Kidney epithelial cell (primary cell): ENCODE results near the gene SNAP25. TPM values are rescaled to one million over a fixed set of nuclear protein-coding genes. Genes with fewer than 3 reads are reported as not detected.

Experiments
- DNase-seq: peaks from one replicate; pipeline ENCODE4 v3.0.0-alpha.2; 2010; ENCODE audit warnings: low read depth
- H3K27me3 ChIP-seq: 2 replicates; pipeline ENCODE4 v1.6.0; 2011; ENCODE audit warnings: low read length; ENCODE audit not compliant: control insufficient read depth, insufficient read depth
- H3K36me3 ChIP-seq: 2 replicates; pipeline ENCODE4 v1.5.1; 2011; ENCODE audit warnings: low read length; ENCODE audit not compliant: control insufficient read depth, insufficient read depth
- H3K4me3 ChIP-seq: 2 replicates; pipeline ENCODE4 v1.5.1; 2011; ENCODE audit warnings: low read depth, mild to moderate bottlenecking, control low read depth, low read length
- total RNA-seq: library from RNA; depleted of rRNA; stranded (reverse); fragments of >200 nt; gene quantifications from 2 replicates; pipeline ENCODE4 v1.2.3, GENCODE V29; 2015
- TF ChIP-seq, protein P1 (sequence below): IDR thresholded peaks from 2 replicates; pipeline ENCODE4 v1.5.1; 2011; ENCODE audit warnings: mild to moderate bottlenecking, moderate library complexity, low read length, control low read depth, inconsistent platforms; ENCODE audit not compliant: insufficient read depth, poor library complexity, severe bottlenecking

SNAP25 gene
- total RNA-seq, 1 donor from 2014 or later: 1.0 TPM

DNA sequence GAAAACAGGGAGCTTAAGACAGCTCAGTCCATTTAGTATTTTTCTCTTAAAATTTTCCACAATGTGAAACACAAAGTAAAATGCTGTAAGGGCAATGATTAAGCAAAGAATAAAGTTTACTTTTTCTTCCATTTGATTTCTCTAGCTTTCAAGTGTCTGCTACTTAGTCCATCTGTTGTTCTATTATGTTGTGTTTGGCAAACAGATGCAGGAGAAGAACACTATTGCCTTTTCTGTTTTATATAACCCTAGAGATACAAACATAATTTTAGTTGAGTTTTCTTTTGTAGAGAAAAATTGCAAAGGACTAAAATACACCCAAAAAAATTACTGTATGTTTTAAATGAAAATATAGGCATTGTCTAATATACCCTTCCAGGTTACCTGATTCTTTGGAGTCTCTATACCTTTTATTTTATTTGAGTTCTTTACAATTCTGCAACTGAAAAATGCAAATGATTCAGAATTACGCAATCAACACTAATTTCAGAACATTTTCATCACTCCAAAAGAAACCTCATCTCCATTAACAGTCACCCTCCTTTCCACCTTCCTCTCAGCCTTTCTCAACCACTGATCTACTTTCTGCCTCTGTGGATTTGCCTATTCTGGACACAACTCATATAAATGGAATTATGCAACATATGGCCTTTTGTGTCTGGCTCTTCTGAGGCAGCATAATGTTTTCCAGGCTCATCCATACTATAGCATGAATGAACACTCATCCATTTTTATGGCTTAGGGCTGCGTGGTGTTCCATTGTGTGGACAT, 118.5 kb downstream of the SNAP25 start:
- no peak for DNase-seq
- H3K4me3 ChIP-seq: no peak overlapping the region
- no peaks in the 10 kb centered on the region for H3K36me3 ChIP-seq
- TF ChIP-seq, protein P1, sequence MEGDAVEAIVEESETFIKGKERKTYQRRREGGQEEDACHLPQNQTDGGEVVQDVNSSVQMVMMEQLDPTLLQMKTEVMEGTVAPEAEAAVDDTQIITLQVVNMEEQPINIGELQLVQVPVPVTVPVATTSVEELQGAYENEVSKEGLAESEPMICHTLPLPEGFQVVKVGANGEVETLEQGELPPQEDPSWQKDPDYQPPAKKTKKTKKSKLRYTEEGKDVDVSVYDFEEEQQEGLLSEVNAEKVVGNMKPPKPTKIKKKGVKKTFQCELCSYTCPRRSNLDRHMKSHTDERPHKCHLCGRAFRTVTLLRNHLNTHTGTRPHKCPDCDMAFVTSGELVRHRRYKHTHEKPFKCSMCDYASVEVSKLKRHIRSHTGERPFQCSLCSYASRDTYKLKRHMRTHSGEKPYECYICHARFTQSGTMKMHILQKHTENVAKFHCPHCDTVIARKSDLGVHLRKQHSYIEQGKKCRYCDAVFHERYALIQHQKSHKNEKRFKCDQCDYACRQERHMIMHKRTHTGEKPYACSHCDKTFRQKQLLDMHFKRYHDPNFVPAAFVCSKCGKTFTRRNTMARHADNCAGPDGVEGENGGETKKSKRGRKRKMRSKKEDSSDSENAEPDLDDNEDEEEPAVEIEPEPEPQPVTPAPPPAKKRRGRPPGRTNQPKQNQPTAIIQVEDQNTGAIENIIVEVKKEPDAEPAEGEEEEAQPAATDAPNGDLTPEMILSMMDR: no peak
- no peaks in the 10 kb centered on the region for H3K27me3 ChIP-seq

DNA sequence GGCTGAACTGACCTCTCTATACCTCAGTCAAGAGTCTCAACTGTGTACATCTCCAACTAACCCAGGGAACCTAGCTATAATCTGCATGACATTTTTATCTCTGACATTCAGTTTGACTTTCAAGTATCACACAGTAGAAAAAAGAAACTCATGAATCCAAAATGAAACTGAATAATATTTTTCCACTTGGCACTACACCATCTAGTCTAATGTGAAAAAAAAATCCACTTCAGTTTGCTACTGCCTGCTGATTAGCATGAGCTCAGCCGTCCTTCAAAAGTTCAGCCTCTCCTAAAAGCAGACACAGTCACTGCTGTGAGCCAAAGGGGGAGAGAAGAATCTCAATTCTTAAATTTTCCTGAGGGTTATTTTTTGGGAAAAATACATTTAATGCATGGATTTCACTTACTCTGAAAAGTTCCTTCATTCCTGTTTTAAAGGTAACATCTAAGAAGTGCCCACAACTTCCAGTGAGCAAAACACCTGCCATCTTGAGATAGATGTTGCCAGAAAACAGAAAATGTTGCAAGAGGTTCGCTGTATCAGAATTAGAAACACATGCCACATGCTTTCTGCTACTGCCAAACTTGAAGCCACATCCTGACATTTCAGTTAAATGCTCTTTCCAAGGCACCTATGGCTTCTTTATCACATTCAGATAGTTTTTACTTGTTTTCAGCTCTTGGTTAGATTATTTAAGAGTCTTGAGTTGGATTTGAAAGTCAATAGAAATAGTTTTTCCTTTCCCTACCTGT, 120.0 kb downstream of the SNAP25 start:
- DNase-seq: no peak
- TF ChIP-seq, protein P1: no peak
- Histone ChIP-seq H3K36me3 (no peaks in the 10 kb centered on the region), H3K4me3 (no peak overlapping the region), H3K27me3 (no peaks in the 10 kb centered on the region)

GRCh38 chr20:10339609-10340008, 121.0 kb downstream of the SNAP25 start:
- DNase-seq: no peak
- no peaks in the 10 kb centered on the region for H3K36me3 ChIP-seq
- no peak overlapping the region for H3K4me3 ChIP-seq
- TF ChIP-seq, protein P1: no peak
- no peaks in the 10 kb centered on the region for H3K27me3 ChIP-seq

GRCh38 chr20:10342152-10342551, 123.5 kb downstream of the SNAP25 start:
- Histone ChIP-seq H3K4me3 (no peak overlapping the region), H3K27me3 (no peaks in the 10 kb centered on the region), H3K36me3 (no peaks in the 10 kb centered on the region)
- no peak for DNase-seq
- TF ChIP-seq, protein P1: no peak

- H3K27me3 ChIP-seq: no peaks in the 10 kb centered on the region
- TF ChIP-seq, protein P1: no peak
- H3K36me3 ChIP-seq: no peaks in the 10 kb centered on the region
- H3K4me3 ChIP-seq: no peak overlapping the region
- DNase-seq: no peak
Measured at GRCh38 chr20:10344953-10345352, 126.3 kb downstream of the SNAP25 start.
